GM10847 (cell line): ENCODE measurements around the gene CARNS1.

Experiments
- POLR2A ChIP-seq: IDR thresholded peaks from 2 replicates; pipeline ENCODE4 v1.6.1; 2011; ENCODE audit not compliant: insufficient read length; ENCODE audit errors: extremely low read depth

The CARNS1 gene

GRCh38 chr11:67452141-67452952 lies 36.9 kb downstream of the CARNS1 start, which contains the start of gene GPR152:
GPR152 (minus strand) TSS chr11:67452729; CDS start chr11:67452724, 5 bp downstream.
- TF ChIP-seq POLR2A: no peak

- TF ChIP-seq POLR2A: no peak
Observed at GRCh38 chr11:67453816-67454732, 38.6 kb downstream of the CARNS1 start.

- no peak for TF ChIP-seq POLR2A
Observed at GRCh38 chr11:67455054-67455453, 39.6 kb downstream of the CARNS1 start, which contains the start of gene CABP4. CABP4 (plus strand) TSS chr11:67455354; CDS start chr11:67455424, 70 bp downstream.

- TF ChIP-seq POLR2A: no peak
Observed at GRCh38 chr11:67456068-67456705, 40.7 kb downstream of the CARNS1 start.

- TF ChIP-seq POLR2A: no peak
Observed at GRCh38 chr11:67457453-67457852, 42.0 kb downstream of the CARNS1 start.

- TF ChIP-seq POLR2A: no peak
Observed at GRCh38 chr11:67458266-67458665, 42.8 kb downstream of the CARNS1 start.

- no peak for TF ChIP-seq POLR2A
Observed at GRCh38 chr11:67463186-67463585, 47.7 kb downstream of the CARNS1 start.

- TF ChIP-seq POLR2A: no peak
Observed at GRCh38 chr11:67463680-67464410, 48.4 kb downstream of the CARNS1 start.

- TF ChIP-seq POLR2A: peak; percentile 75
Observed at GRCh38 chr11:67464411-67465188, 49.1 kb downstream of the CARNS1 start.

GRCh38 chr11:67465189-67465510 lies 49.7 kb downstream of the CARNS1 start:
- TF ChIP-seq POLR2A: no peak

GRCh38 chr11:67466367-67466766 lies 50.9 kb downstream of the CARNS1 start:
- TF ChIP-seq POLR2A: no peak

GRCh38 chr11:67466962-67467771 lies 51.7 kb downstream of the CARNS1 start:
- TF ChIP-seq POLR2A: no peak

GRCh38 chr11:67468056-67468455 lies 52.6 kb downstream of the CARNS1 start:
- no peak for TF ChIP-seq POLR2A
